Kidney (tissue), 22 donors: ENCODE data around the gene QPRT. TPM values are rescaled to one million over a fixed set of nuclear protein-coding genes. Genes with fewer than 3 reads are reported as not detected.
"Not testable (repeated sequence)": the region's sequence is repeated elsewhere in the genome, so short reads cannot be mapped to it uniquely, and the experiment has no call there.

Experiments
- DNase-seq, 5 donors: peaks; one replicate each; pipeline ENCODE4 v3.0.0-alpha.2; 2013 to 2020
- FAIRE-seq: peaks from 2 replicates; lab custom pipeline; 2012; peaks lifted over from hg19 to GRCh38; lab: Jason Lieb, UNC
- H3K27ac ChIP-seq, 2 donors: one replicate each; pipeline ENCODE4 v1.7.0; 2013; ENCODE audit warnings: low read depth in 2 of 2, low read length in 2 of 2, inconsistent platforms in 1 of 2
- H3K27me3 ChIP-seq: one replicate; pipeline ENCODE4 v1.7.1; 2013; ENCODE audit warnings: low read length, inconsistent platforms; ENCODE audit not compliant: control insufficient read depth, insufficient read depth
- H3K36me3 ChIP-seq, 3 donors: one replicate each; pipeline versions ENCODE4 v1.7.0 to v1.7.1; 2013; ENCODE audit warnings: low read length in 3 of 3, control low read depth in 1 of 3, inconsistent platforms in 1 of 3; ENCODE audit not compliant: insufficient read depth in 3 of 3, control insufficient read depth in 2 of 3
- H3K4me1 ChIP-seq, 3 donors: one replicate each; pipeline versions ENCODE4 v1.7.0 to v1.7.1; 2013; ENCODE audit warnings: low read length in 3 of 3, inconsistent platforms in 1 of 3, low read depth in 1 of 3; ENCODE audit not compliant: control insufficient read depth in 2 of 3, insufficient read depth in 2 of 3
- H3K4me3 ChIP-seq, 3 donors: one replicate each; pipeline versions ENCODE4 v1.7.0 to v1.8.1; 2013; ENCODE audit warnings: low read length in 3 of 3, control low read depth in 1 of 3, inconsistent platforms in 1 of 3
- H3K9ac ChIP-seq, 3 donors: one replicate each; pipeline versions ENCODE4 v1.7.0 to v1.7.1; 2013; ENCODE audit warnings: low read length in 3 of 3, control low read depth in 1 of 3, inconsistent platforms in 1 of 3
- H3K9me3 ChIP-seq, 3 donors: one replicate each; pipeline versions ENCODE4 v1.7.0 to v1.7.1; 2013; ENCODE audit warnings: low read length in 3 of 3, control low read depth in 1 of 3, inconsistent platforms in 1 of 3; ENCODE audit not compliant: control insufficient read depth in 2 of 3, insufficient read depth in 1 of 3
- CTCF ChIP-seq: IDR thresholded peaks from 3 replicates; pipeline ENCODE4 v1.5.1; 2012; ENCODE audit warnings: mild to moderate bottlenecking, moderate library complexity, borderline replicate concordance; ENCODE audit not compliant: insufficient read depth; ENCODE audit errors: extremely low read depth
- intact Hi-C: fragments of 100-400 bp; cut with DNase I; formaldehyde crosslinking; loops from one replicate; pipeline ENCODE4 v1.11.1; 2022
- long read RNA-seq, 10 donors: library from polyadenylated mRNA in 1 of 10; unstranded in 1 of 10; transcript quantifications; one replicate each; pipeline ENCODE4 v2.0.0 and lab custom pipeline, GENCODE V29; 2021 to 2026
- polyA plus RNA-seq: library from polyadenylated mRNA; stranded (reverse); fragments of 350-450 nt; fragmentation: Illumina TruSeq; extraction: RNeasy Lipid Tissue Mini Kit (QIAGEN cat#74804); gene quantifications from one replicate; pipeline ENCODE4 v1.2.3, GENCODE V29; 2014; ENCODE audit warnings: low read depth, low replicate concordance; ENCODE audit not compliant: insufficient read depth
- total RNA-seq: library from RNA; stranded (reverse); fragmentation: NEBNext Ultra II Directional; extraction: Animal tissue kit (Norgen Biotek cat#: 25700); gene quantifications from one replicate; pipeline ENCODE4 v1.2.1, GENCODE V29; 2021
- donor health status: control.
- donor health status: control.
- donor health status: control.
- donor health status: control.
- donor health status: control.
- donor health status: DM: yes; HTN: yes; CAD: no.
- donor health status: Normal renal cell carcinoma (clear cell type).

The QPRT gene
- total RNA-seq (13.9 TPM), polyA plus RNA-seq (168 TPM)
- long read RNA-seq, donor 1, transcript QPRT-202 (4 exons, 2,343 nt) = minor isoform, 67 of 154 reads
- long read RNA-seq, donor 1, transcript QPRT-204 (1 exons, 2,199 nt) = major isoform, 71 of 154 reads
- long read RNA-seq, donor 1, partial matches to known transcripts = 15 of 154 reads
- long read RNA-seq, donor 1, other reads (novel, unspliced or antisense) = 0 of 154 reads
- long read RNA-seq, donor 2, transcript QPRT-202 (4 exons, 2,343 nt) = minor isoform, 65 of 175 reads
- long read RNA-seq, donor 2, transcript QPRT-204 (1 exons, 2,199 nt) = major isoform, 78 of 175 reads
- long read RNA-seq, donor 2, partial matches to known transcripts = 24 of 175 reads
- long read RNA-seq, donor 2, other reads (novel, unspliced or antisense) = 7 of 175 reads
- long read RNA-seq, donor 3, transcript QPRT-204 (1 exons, 2,199 nt) = major isoform, 107 of 265 reads
- long read RNA-seq, donor 3, transcript QPRT-202 (4 exons, 2,343 nt) = minor isoform, 101 of 265 reads
- long read RNA-seq, donor 3, partial matches to known transcripts = 43 of 265 reads
- long read RNA-seq, donor 3, other reads (novel, unspliced or antisense) = 8 of 265 reads
- long read RNA-seq, donor 4, transcript QPRT-204 (1 exons, 2,199 nt) = minor isoform, 40 of 174 reads
- long read RNA-seq, donor 4, transcript QPRT-202 (4 exons, 2,343 nt) = major isoform, 64 of 174 reads
- long read RNA-seq, donor 4, partial matches to known transcripts = 61 of 174 reads
- long read RNA-seq, donor 4, other reads (novel, unspliced or antisense) = 9 of 174 reads
- long read RNA-seq, donor 5, transcript QPRT-204 (1 exons, 2,199 nt) = major isoform, 11 of 13 reads
- long read RNA-seq, donor 5, partial matches to known transcripts = 0 of 13 reads
- long read RNA-seq, donor 5, other reads (novel, unspliced or antisense) = 0 of 13 reads
- long read RNA-seq, donor 6, transcript QPRT-202 (4 exons, 2,343 nt) = major isoform, 63 of 109 reads
- long read RNA-seq, donor 6, transcript QPRT-204 (1 exons, 2,199 nt) = minor isoform, 28 of 109 reads
- long read RNA-seq, donor 6, partial matches to known transcripts = 17 of 109 reads
- long read RNA-seq, donor 6, other reads (novel, unspliced or antisense) = 0 of 109 reads
- long read RNA-seq, donor 7, transcript QPRT-202 (4 exons, 2,343 nt) = major isoform, 13 of 14 reads
- long read RNA-seq, donor 7, partial matches to known transcripts = 0 of 14 reads
- long read RNA-seq, donor 7, other reads (novel, unspliced or antisense) = 1 of 14 reads
- long read RNA-seq, donor 8, transcript QPRT-202 (4 exons, 2,343 nt) = minor isoform, 53 of 150 reads
- long read RNA-seq, donor 8, transcript QPRT-204 (1 exons, 2,199 nt) = major isoform, 66 of 150 reads
- long read RNA-seq, donor 8, partial matches to known transcripts = 30 of 150 reads
- long read RNA-seq, donor 8, other reads (novel, unspliced or antisense) = 0 of 150 reads
- long read RNA-seq, donor 9, transcript QPRT-202 (4 exons, 2,343 nt) = major isoform, 35 of 62 reads
- long read RNA-seq, donor 9, transcript QPRT-204 (1 exons, 2,199 nt) = minor isoform, 21 of 62 reads
- long read RNA-seq, donor 9, partial matches to known transcripts = 5 of 62 reads
- long read RNA-seq, donor 9, other reads (novel, unspliced or antisense) = 0 of 62 reads
- long read RNA-seq, donor 10, transcript QPRT-202 (4 exons, 2,343 nt) = minor isoform, 47 of 191 reads
- long read RNA-seq, donor 10, transcript QPRT-204 (1 exons, 2,199 nt) = major isoform, 110 of 191 reads
- long read RNA-seq, donor 10, partial matches to known transcripts = 21 of 191 reads
- long read RNA-seq, donor 10, other reads (novel, unspliced or antisense) = 10 of 191 reads

DNA sequence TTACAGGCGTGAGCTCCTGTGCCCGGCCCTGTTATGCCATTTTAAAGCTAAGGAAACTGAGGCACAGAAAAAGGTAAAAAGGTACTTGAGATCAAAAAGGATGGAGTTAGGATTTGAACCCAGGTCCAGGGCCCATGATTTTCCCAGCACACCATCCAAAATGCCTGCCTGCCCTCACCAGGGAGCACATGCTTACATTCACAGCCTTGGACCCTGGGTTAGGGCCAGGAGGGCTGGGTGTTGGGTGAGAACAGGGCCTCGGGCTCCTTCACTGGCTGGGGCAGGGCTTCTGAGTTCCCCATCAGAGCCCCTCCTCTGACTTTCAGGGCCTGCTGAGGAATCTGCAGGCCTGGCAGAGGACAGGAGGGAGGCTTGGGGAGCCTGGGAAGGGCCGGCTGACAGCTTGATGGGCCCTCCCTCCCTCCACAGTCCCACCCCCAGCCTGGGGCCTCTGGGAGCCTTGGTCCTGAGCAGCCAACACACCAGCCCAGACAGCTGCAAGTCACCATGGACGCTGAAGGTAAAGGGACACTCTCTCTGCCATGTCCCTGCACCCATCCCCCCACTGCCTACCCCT, at the start of gene QPRT:
Gene QPRT, plus strand, starts transcription at position 490 of the 577 bp plus-strand sequence. Its CDS starts 18 bp downstream, at position 508.
- peak within 1 kb of the TSS in 2 of 3 donors; percentile 15 to 62 for H3K9ac ChIP-seq
- intact Hi-C loops = no loop called here
- no peaks in the 10 kb centered on the region for H3K9me3 ChIP-seq
- no peak for FAIRE-seq
- TF ChIP-seq CTCF = no peak
- H3K27me3 ChIP-seq = no peaks in the 10 kb centered on the region
- peak in 4 of 5 donors; percentile 93 to 96 (median 94) for DNase-seq
- peaks cover 0 to 7% (median 0%) of the 10 kb centered on the region in 3 donors for H3K4me1 ChIP-seq
- H3K27ac ChIP-seq = peak within 1 kb of the TSS; percentile 73 to 77
- no peaks in the 10 kb centered on the region for H3K36me3 ChIP-seq
- peak within 1 kb of the TSS; percentile 57 to 81 (median 72) for H3K4me3 ChIP-seq

GRCh38 chr16:29629318-29629717, 49.7 kb upstream of the QPRT start:
- H3K27ac ChIP-seq, H3K4me1 ChIP-seq, H3K9ac ChIP-seq, DNase-seq, intact Hi-C loops, H3K4me3 ChIP-seq, FAIRE-seq, H3K9me3 ChIP-seq, H3K27me3 ChIP-seq, H3K36me3 ChIP-seq: not testable (repeated sequence)

GRCh38 chr16:29631658-29632057, 47.3 kb upstream of the QPRT start:
- DNase-seq, H3K4me3 ChIP-seq, H3K9me3 ChIP-seq, intact Hi-C loops, H3K27me3 ChIP-seq, H3K27ac ChIP-seq, H3K4me1 ChIP-seq, H3K36me3 ChIP-seq, H3K9ac ChIP-seq, FAIRE-seq: not testable (repeated sequence)

DNA sequence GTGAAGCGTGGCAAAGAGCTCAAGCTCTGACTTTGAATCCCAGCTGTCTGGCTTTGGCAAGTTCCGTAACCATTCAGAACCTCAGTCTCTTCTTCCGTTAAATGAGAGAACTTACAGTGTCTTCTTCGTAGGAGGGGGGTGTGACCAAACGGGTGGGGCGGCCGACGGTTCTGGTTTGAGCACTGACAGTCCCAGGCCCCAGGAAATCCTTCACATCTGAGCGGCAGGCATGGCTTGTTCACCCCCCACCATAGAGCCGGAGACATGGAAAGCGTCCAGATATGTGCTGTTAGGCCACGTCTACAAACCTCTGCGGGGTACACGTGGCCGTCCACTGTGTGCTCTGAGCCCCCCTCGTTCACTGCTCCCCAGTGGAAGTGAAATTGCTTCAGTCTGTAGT, 43.1 kb upstream of the QPRT start:
- intact Hi-C loops = not testable (repeated sequence)

GRCh38 chr16:29636368-29636767, 42.6 kb upstream of the QPRT start:
- H3K4me3 ChIP-seq, H3K9me3 ChIP-seq, intact Hi-C loops, H3K27ac ChIP-seq, DNase-seq, H3K9ac ChIP-seq, H3K36me3 ChIP-seq, FAIRE-seq, H3K4me1 ChIP-seq, H3K27me3 ChIP-seq: not testable (repeated sequence)

More for the DNA sequence above, 43.1 kb upstream of the QPRT start:
- H3K4me1 ChIP-seq, H3K27me3 ChIP-seq, DNase-seq, H3K36me3 ChIP-seq, H3K9me3 ChIP-seq, H3K9ac ChIP-seq, FAIRE-seq, H3K27ac ChIP-seq, H3K4me3 ChIP-seq: not testable (repeated sequence)

- intact Hi-C loops, DNase-seq, H3K36me3 ChIP-seq, H3K4me1 ChIP-seq, H3K4me3 ChIP-seq, H3K9me3 ChIP-seq, H3K9ac ChIP-seq, FAIRE-seq, H3K27me3 ChIP-seq, H3K27ac ChIP-seq: not testable (repeated sequence)
Observed at GRCh38 chr16:29638751-29639150, 40.2 kb upstream of the QPRT start.
